Lower lobe of right lung (tissue), 2 donors: ENCODE results near the gene NRBF2. TPM values are rescaled to one million over a fixed set of nuclear protein-coding genes. Genes with fewer than 3 reads are reported as not detected.

Experiments used
- ATAC-seq, 2 donors: fragments of 200-7000 bp; cut with Tn5 transposase; one replicate each; pipeline ENCODE4 v1.9.1; 2020 to 2022; ENCODE audit warnings: mild to moderate bottlenecking in 2 of 2, moderate library complexity in 2 of 2
- DNase-seq: peaks from one replicate; pipeline ENCODE4 v3.0.0-alpha.2; 2020
- H3K27ac ChIP-seq: fragments of 200-600 bp; one replicate; pipeline ENCODE4 v1.8.0; 2022
- H3K27me3 ChIP-seq: fragments of 200-600 bp; one replicate; pipeline ENCODE4 v1.8.0; 2022; ENCODE audit warnings: low read depth
- H3K36me3 ChIP-seq: fragments of 200-600 bp; one replicate; pipeline ENCODE4 v1.8.0; 2022; ENCODE audit warnings: mild to moderate bottlenecking
- H3K4me1 ChIP-seq: fragments of 200-600 bp; one replicate; pipeline ENCODE4 v1.8.0; 2022
- H3K4me3 ChIP-seq: fragments of 200-600 bp; one replicate; pipeline ENCODE4 v1.8.0; 2022; ENCODE audit warnings: mild to moderate bottlenecking
- H3K9me3 ChIP-seq: fragments of 200-600 bp; one replicate; pipeline ENCODE4 v1.8.0; 2022
- intact Hi-C: fragments of 100-400 bp; cut with DNase I; formaldehyde crosslinking; loops from one replicate; pipeline ENCODE4 v1.11.0; 2022
- total RNA-seq: library from RNA; stranded (reverse); fragmentation: NEBNext Ultra II Directional; extraction: Animal tissue kit (Norgen Biotek cat#: 25700); gene quantifications from one replicate; pipeline ENCODE4 v1.2.1, GENCODE V29; 2021
- TF ChIP-seq, protein P1 (sequence below): fragments of 200-600 bp; IDR thresholded peaks from one replicate; pipeline ENCODE4 v1.8.0; 2022; ENCODE audit warnings: antibody characterized with exemption, mild to moderate bottlenecking
- donor health status: DM: no; HTN: yes; CAD: no; lungs with severe emphysema.

The NRBF2 gene
- total RNA-seq, 1 donor from 2014 or later: 24.3 TPM

- Histone ChIP-seq H3K36me3 (no peaks in the 10 kb centered on the region), H3K27ac (peak overlapping the region; percentile 43), H3K4me1 (no peaks in the 10 kb centered on the region), H3K4me3 (no peak overlapping the region), H3K9me3 (no peaks in the 10 kb centered on the region), H3K27me3 (no peaks in the 10 kb centered on the region)
- ATAC-seq (no peak), DNase-seq (no peak)
- TF ChIP-seq, protein P1, sequence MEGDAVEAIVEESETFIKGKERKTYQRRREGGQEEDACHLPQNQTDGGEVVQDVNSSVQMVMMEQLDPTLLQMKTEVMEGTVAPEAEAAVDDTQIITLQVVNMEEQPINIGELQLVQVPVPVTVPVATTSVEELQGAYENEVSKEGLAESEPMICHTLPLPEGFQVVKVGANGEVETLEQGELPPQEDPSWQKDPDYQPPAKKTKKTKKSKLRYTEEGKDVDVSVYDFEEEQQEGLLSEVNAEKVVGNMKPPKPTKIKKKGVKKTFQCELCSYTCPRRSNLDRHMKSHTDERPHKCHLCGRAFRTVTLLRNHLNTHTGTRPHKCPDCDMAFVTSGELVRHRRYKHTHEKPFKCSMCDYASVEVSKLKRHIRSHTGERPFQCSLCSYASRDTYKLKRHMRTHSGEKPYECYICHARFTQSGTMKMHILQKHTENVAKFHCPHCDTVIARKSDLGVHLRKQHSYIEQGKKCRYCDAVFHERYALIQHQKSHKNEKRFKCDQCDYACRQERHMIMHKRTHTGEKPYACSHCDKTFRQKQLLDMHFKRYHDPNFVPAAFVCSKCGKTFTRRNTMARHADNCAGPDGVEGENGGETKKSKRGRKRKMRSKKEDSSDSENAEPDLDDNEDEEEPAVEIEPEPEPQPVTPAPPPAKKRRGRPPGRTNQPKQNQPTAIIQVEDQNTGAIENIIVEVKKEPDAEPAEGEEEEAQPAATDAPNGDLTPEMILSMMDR: no peak
- intact Hi-C loops: no loop called here
These were observed 27.7 kb upstream of the NRBF2 start for GRCh38 chr10:63105225-63106110.

GRCh38 chr10:63106111-63106755 lies 26.9 kb upstream of the NRBF2 start:
- TF ChIP-seq, protein P1: no peak
- ATAC-seq (no peak), DNase-seq (no peak)
- Histone ChIP-seq H3K27me3 (no peaks in the 10 kb centered on the region), H3K4me1 (no peaks in the 10 kb centered on the region), H3K4me3 (no peak overlapping the region), H3K36me3 (no peaks in the 10 kb centered on the region), H3K27ac (peak overlapping the region; percentile 43), H3K9me3 (no peaks in the 10 kb centered on the region)
- intact Hi-C loops: no loop called here

DNA sequence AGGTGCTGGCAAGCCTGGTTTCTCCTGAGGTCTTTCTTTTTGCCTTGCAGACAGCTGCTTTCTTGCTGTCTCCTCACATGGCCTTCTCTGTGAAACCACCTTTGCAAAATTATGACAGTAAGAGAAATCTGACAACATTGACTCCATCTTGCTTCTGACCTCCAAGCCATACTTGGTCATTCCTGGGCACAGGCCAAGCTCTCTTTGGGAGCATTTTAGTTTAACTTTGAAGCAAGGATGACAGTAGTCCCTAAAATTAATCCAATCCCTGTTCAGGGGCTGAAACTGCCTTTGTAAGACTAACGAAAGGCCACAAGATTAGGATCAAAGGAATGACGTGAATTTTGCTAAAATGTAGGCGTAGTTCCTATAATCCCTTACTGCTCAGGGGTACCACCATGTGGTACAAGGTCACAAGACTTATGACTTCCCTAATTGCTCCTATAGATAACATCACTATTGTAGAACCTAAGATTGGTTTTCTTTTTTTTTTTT lies 25.1 kb upstream of the NRBF2 start:
- TF ChIP-seq, protein P1: no peak
- Histone ChIP-seq H3K27me3 (no peaks in the 10 kb centered on the region), H3K36me3 (no peaks in the 10 kb centered on the region), H3K4me3 (no peak overlapping the region), H3K4me1 (no peaks in the 10 kb centered on the region), H3K27ac (no peak overlapping the region), H3K9me3 (no peaks in the 10 kb centered on the region)
- ATAC-seq: no peak
- intact Hi-C loops: no loop called here
- no peak for DNase-seq

DNA sequence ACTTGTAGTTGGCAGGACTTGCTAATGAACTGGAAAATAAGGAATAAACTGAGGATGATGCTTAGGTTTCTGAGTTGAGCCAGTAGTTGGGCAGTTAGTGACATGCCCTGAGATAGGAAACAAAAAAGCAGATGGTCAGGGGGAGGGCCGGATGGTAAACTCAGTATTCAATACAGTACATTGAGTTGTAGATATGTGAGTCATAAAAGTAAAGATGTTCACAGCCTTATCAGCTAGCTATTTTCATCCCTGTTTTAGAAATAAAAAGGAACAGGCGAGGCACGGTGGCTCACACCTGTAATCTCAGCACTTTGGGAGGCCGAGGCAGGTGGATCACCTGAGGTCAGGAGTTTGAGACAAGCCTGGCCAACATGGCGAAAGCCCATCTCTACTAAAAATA lies 22.2 kb upstream of the NRBF2 start:
- intact Hi-C loops: no loop called here
- ATAC-seq (no peak), DNase-seq (no peak)
- H3K36me3 ChIP-seq: no peaks in the 10 kb centered on the region
- no peak overlapping the region for H3K4me3 ChIP-seq
- H3K4me1 ChIP-seq: peaks cover 22% of the 10 kb centered on the region
- no peak overlapping the region for H3K27ac ChIP-seq
- H3K27me3 ChIP-seq: no peaks in the 10 kb centered on the region
- TF ChIP-seq, protein P1: no peak
- no peaks in the 10 kb centered on the region for H3K9me3 ChIP-seq

- Histone ChIP-seq H3K9me3 (no peaks in the 10 kb centered on the region), H3K27me3 (no peaks in the 10 kb centered on the region), H3K4me1 (peaks cover 27% of the 10 kb centered on the region), H3K4me3 (no peak overlapping the region), H3K36me3 (no peaks in the 10 kb centered on the region), H3K27ac (peak overlapping the region; percentile 47)
- ATAC-seq (peak; percentile 85 to 87), DNase-seq (peak; percentile 62)
- intact Hi-C loops: no loop called here
- TF ChIP-seq, protein P1: no peak
These were observed 18.9 kb upstream of the NRBF2 start for GRCh38 chr10:63114031-63114814.
